Smooth muscle cell (in vitro differentiated cells): Measurements from ENCODE around the gene GIPC2. TPM values are rescaled to one million over a fixed set of nuclear protein-coding genes. Genes with fewer than 3 reads are reported as not detected.

Experiments used
- DNase-seq: peaks from one replicate; lab custom pipeline; 2025; ENCODE audit not compliant: unreplicated experiment; lab: John Stamatoyannopoulos, UW
- H2AFZ ChIP-seq: fragments of 200-600 bp; sonication (generic); 2 replicates; pipeline ENCODE4 v1.6.0; 2016; ENCODE audit warnings: antibody characterized with exemption, low read depth, mild to moderate bottlenecking
- H3F3A ChIP-seq: fragments of 200-600 bp; sonication (generic); 2 replicates; pipeline ENCODE4 v1.6.0; 2017; ENCODE audit warnings: antibody characterized with exemption, low read depth
- H3K27ac ChIP-seq: fragments of 200-600 bp; sonication (generic); 2 replicates; pipeline ENCODE4 v1.5.1; 2016; ENCODE audit warnings: low read depth, mild to moderate bottlenecking
- H3K27me3 ChIP-seq: fragments of 200-600 bp; sonication (generic); 2 replicates; pipeline ENCODE4 v1.6.1; 2016; ENCODE audit warnings: low read depth, mild to moderate bottlenecking
- H3K36me3 ChIP-seq: fragments of 200-600 bp; sonication (generic); 2 replicates; pipeline ENCODE4 v1.5.1; 2016; ENCODE audit warnings: low read depth
- H3K4me1 ChIP-seq: fragments of 200-600 bp; sonication (generic); 2 replicates; pipeline ENCODE4 v1.5.1; 2016; ENCODE audit warnings: low read depth
- H3K4me2 ChIP-seq: fragments of 200-600 bp; sonication (generic); 2 replicates; pipeline ENCODE4 v1.6.0; 2016; ENCODE audit warnings: mild to moderate bottlenecking
- H3K4me3 ChIP-seq: fragments of 200-600 bp; sonication (generic); 2 replicates; pipeline ENCODE4 v1.5.1; 2016; ENCODE audit warnings: mild to moderate bottlenecking
- H3K79me2 ChIP-seq: fragments of 200-600 bp; sonication (generic); 2 replicates; pipeline ENCODE4 v1.6.0; 2016; ENCODE audit warnings: low read depth, mild to moderate bottlenecking
- H3K9ac ChIP-seq: fragments of 200-600 bp; sonication (generic); 2 replicates; pipeline ENCODE4 v1.6.0; 2016; ENCODE audit warnings: low read depth
- H3K9me3 ChIP-seq: fragments of 200-600 bp; sonication (generic); replicated peaks from 2 replicates; pipeline ENCODE4 v1.5.1; 2016; ENCODE audit warnings: low read depth
- H4K20me1 ChIP-seq: fragments of 200-600 bp; sonication (generic); 2 replicates; pipeline ENCODE4 v1.6.0; 2016; ENCODE audit warnings: low read depth
- WGBS: methylation state at CpG from one replicate; pipeline ENCODE4 v1.1.7; 2016; ENCODE audit warnings: low lambda C conversion rate; 5-methylcytosine and 5-hydroxymethylcytosine counted together
- polyA plus RNA-seq: library from polyadenylated mRNA; unstranded; fragments of >200 nt; fragmentation: Nextera tagmentation; extraction: Ambion mirVana; gene quantifications from 2 replicates; pipeline ENCODE4 v1.2.1, GENCODE V29; 2016
- total RNA-seq: library from RNA; depleted of rRNA; stranded (reverse); fragments of >200 nt; gene quantifications from 2 replicates; pipeline ENCODE4 v1.2.3, GENCODE V29; 2014
- TF ChIP-seq, protein P1 (sequence below): fragments of 200-600 bp; sonication (generic); IDR thresholded peaks from 2 replicates; pipeline ENCODE4 v1.5.1; 2017; ENCODE audit warnings: borderline replicate concordance, mild to moderate bottlenecking, antibody characterized with exemption; ENCODE audit not compliant: insufficient read depth, poor library complexity, severe bottlenecking

GIPC2 gene
- total and polyA plus RNA-seq, 2 experiments from 2014 or later, result 0.05 TPM; not detected in 1

GRCh38 chr1:78101051-78101450, 55.3 kb downstream of the GIPC2 start:
- H3K27me3 ChIP-seq, result no peaks in the 10 kb centered on the region
- no peak for DNase-seq
- 100% methylated on average over 2 of the region's 2 CpGs for WGBS
- H3K9ac ChIP-seq, result no peak overlapping the region
- H3K27ac ChIP-seq, result peak overlapping the region; percentile 86
- no peaks in the 10 kb centered on the region for H3K4me1 ChIP-seq
- no peaks in the 10 kb centered on the region for H3F3A ChIP-seq
- no peaks in the 10 kb centered on the region for H3K36me3 ChIP-seq
- H3K9me3 ChIP-seq, result no peaks in the 10 kb centered on the region
- no peak overlapping the region for H3K4me3 ChIP-seq
- H4K20me1 ChIP-seq, result no peaks in the 10 kb centered on the region
- TF ChIP-seq, protein P1, sequence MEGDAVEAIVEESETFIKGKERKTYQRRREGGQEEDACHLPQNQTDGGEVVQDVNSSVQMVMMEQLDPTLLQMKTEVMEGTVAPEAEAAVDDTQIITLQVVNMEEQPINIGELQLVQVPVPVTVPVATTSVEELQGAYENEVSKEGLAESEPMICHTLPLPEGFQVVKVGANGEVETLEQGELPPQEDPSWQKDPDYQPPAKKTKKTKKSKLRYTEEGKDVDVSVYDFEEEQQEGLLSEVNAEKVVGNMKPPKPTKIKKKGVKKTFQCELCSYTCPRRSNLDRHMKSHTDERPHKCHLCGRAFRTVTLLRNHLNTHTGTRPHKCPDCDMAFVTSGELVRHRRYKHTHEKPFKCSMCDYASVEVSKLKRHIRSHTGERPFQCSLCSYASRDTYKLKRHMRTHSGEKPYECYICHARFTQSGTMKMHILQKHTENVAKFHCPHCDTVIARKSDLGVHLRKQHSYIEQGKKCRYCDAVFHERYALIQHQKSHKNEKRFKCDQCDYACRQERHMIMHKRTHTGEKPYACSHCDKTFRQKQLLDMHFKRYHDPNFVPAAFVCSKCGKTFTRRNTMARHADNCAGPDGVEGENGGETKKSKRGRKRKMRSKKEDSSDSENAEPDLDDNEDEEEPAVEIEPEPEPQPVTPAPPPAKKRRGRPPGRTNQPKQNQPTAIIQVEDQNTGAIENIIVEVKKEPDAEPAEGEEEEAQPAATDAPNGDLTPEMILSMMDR, result no peak
- no peak overlapping the region for H3K4me2 ChIP-seq
- no peaks in the 10 kb centered on the region for H3K79me2 ChIP-seq
- H2AFZ ChIP-seq, result no peak overlapping the region

GRCh38 chr1:78101514-78101913, 55.7 kb downstream of the GIPC2 start:
- Histone ChIP-seq H3K4me1 (no peaks in the 10 kb centered on the region), H3K9ac (peak overlapping the region; percentile 49), H3K36me3 (no peaks in the 10 kb centered on the region), H3K79me2 (no peaks in the 10 kb centered on the region), H3K27me3 (no peaks in the 10 kb centered on the region), H3K4me2 (peak overlapping the region; percentile 56), H3K4me3 (no peak overlapping the region), H3K27ac (peak overlapping the region; percentile 86), H2AFZ (no peak overlapping the region), H4K20me1 (no peaks in the 10 kb centered on the region), H3F3A (no peaks in the 10 kb centered on the region), H3K9me3 (no peaks in the 10 kb centered on the region)
- no peak for DNase-seq
- TF ChIP-seq, protein P1, result no peak
- 23% methylated on average over 2 of the region's 2 CpGs for WGBS

DNA sequence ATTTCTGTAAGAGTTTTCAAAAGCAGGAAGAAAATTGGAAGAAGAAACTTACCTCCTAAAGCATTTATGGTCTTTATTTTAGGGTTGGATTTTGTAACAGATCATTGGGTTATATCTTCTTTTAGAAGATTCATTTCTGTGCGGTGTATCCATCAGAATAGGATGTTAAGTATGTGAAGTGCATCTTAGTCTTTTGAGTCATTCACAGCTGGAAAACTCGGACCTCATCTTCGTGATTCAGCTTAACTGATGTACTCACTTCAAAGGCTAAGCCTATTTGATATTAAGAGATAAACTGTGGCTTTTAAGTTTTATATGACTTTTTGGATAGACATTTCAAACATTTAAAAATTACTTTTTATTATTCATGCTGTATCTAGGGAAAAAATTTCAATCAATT, 56.3 kb downstream of the GIPC2 start:
- no peaks in the 10 kb centered on the region for H3K79me2 ChIP-seq
- H3K4me2 ChIP-seq, result peak overlapping the region; percentile 56
- no peaks in the 10 kb centered on the region for H3F3A ChIP-seq
- H2AFZ ChIP-seq, result peak overlapping the region; percentile 1
- peak overlapping the region; percentile 86 for H3K27ac ChIP-seq
- H3K27me3 ChIP-seq, result no peaks in the 10 kb centered on the region
- peak overlapping the region; percentile 49 for H3K9ac ChIP-seq
- TF ChIP-seq, protein P1, result no peak
- 37% methylated on average over 3 of the region's 3 CpGs for WGBS
- no peaks in the 10 kb centered on the region for H3K9me3 ChIP-seq
- no peaks in the 10 kb centered on the region for H4K20me1 ChIP-seq
- no peaks in the 10 kb centered on the region for H3K36me3 ChIP-seq
- H3K4me3 ChIP-seq, result no peak overlapping the region
- no peak for DNase-seq
- H3K4me1 ChIP-seq, result no peaks in the 10 kb centered on the region

DNA sequence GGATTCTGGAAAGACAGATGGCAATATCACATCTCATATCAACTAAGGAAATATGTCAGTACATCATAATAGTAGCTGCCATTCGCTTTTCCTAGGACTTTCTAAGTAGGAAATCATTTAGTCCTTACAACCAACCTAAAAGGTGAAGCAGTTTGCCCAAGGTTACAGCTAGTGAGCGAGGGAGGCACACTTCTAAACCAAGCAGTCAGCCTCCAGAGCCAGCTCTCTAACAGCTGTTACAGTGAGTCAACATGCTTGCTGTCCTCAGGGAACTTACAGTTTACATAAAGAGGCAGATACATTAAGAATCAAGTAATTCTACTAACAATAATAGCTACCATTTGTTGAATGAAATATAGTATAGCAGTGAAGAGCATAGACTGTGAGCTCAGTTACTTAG, 57.1 kb downstream of the GIPC2 start:
- H3K27me3 ChIP-seq, result no peaks in the 10 kb centered on the region
- no peak overlapping the region for H3K9ac ChIP-seq
- no peaks in the 10 kb centered on the region for H3F3A ChIP-seq
- H3K36me3 ChIP-seq, result no peaks in the 10 kb centered on the region
- H4K20me1 ChIP-seq, result no peaks in the 10 kb centered on the region
- H3K9me3 ChIP-seq, result no peaks in the 10 kb centered on the region
- no peaks in the 10 kb centered on the region for H3K4me1 ChIP-seq
- DNase-seq, result no peak
- TF ChIP-seq, protein P1, result no peak
- no peaks in the 10 kb centered on the region for H3K79me2 ChIP-seq
- no peak overlapping the region for H3K4me2 ChIP-seq
- no peak overlapping the region for H3K4me3 ChIP-seq
- WGBS, result 83% methylated on average over 2 of the region's 2 CpGs
- peak overlapping the region; percentile 86 for H3K27ac ChIP-seq
- no peak overlapping the region for H2AFZ ChIP-seq
